Metanephros (tissue), 2 donors: ENCODE data around the gene YTHDC1. TPM values are rescaled to one million over a fixed set of nuclear protein-coding genes. Genes with fewer than 3 reads are reported as not detected.

Experiments
- small RNA-seq: library from RNA; depleted of rRNA; stranded (forward); fragments of <200 nt; gene quantifications from one replicate; pipeline ENCODE3, GENCODE V24; 2014; ENCODE audit warnings: low replicate concordance
- total RNA-seq: library from RNA; depleted of rRNA; stranded (reverse); fragments of >200 nt; gene quantifications from one replicate; pipeline ENCODE4 v1.2.3, GENCODE V29; 2014

Gene YTHDC1
- total RNA-seq: 113 TPM

DNA sequence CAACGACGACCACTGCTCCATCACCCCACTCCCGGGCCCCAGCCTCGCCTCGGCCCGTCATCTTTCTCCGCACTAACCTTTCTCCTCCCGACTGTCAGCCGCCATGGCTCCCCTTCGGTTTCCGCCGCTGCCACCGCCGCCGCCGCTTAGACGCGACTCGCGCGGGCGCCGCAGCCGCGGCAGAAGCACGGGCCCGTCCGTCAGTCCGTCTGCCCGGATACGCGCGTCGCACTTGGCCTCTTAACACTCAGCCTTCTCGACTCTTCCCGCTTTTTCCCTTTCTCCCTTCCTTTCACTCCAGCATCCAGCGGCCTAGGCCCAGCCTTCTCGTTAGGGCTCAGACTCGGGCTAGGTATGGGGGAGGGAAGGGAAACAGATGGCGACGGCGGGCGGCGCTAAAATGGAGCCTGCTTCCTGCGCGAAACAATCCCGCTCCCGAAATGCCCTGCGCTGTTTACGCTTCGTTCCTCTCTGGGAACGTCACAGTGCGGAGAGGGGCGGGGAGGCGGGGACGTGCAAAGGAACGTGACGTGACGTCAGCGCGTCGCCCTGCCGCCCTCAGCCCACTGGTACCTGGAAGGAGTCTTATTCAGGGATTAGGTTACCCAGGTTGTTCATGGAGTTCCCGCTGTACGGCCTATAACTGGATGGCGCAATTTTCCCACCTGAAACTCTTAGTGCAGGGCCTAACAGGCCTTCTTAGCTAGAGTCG is at the start of gene YTHDC1:
TSS of gene YTHDC1 (minus strand) at position 442 of the 712 bp plus-strand sequence. CDS start at position 105, 337 bp downstream.

Small RNA genes lying within 50 kb of the gene (small RNA-seq; reads per million reads assigned to genes)
- not detected for gene MT2P1

Other genes with a start within 250 kb of the YTHDC1 start
- gene TMPRSS11F, start 220.2 kb downstream of the YTHDC1 start, total RNA-seq: not detected
- not detected for gene TMPRSS11B, start 104.4 kb downstream of the YTHDC1 start, total RNA-seq
- 0.18 TPM for gene TMPRSS11E, start 97.4 kb upstream of the YTHDC1 start, total RNA-seq
- gene UGT2B17, start 226.2 kb upstream of the YTHDC1 start, total RNA-seq: not detected